Tibial artery (tissue), 4 donors: ENCODE data around the gene MAU2.

Experiments used
- DNase-seq, 2 donors: peaks; one replicate each; pipeline ENCODE4 v3.0.0-alpha.2; 2019
- H3K27ac ChIP-seq, 2 donors: fragments of 200-600 bp; sonication (generic) in 1 of 2; 1 replicate in 1 of 2; 2 replicates in 1 of 2; pipeline ENCODE4 v1.5.1; 2018 to 2019; ENCODE audit warnings: mild to moderate bottlenecking in 1 of 2
- H3K27me3 ChIP-seq, 2 donors: fragments of 200-600 bp; sonication (generic) in 1 of 2; one replicate each; pipeline versions ENCODE4 v1.5.1 to v1.6.0; 2016 to 2019
- H3K36me3 ChIP-seq, 3 donors: fragments of 200-600 bp; sonication (generic) in 2 of 3; one replicate each; pipeline ENCODE4 v1.5.1; 2016 to 2019; ENCODE audit warnings: mild to moderate bottlenecking in 2 of 3
- H3K4me1 ChIP-seq, 4 donors: fragments of 200-600 bp; sonication (generic) in 2 of 4; 1 replicate in 3 of 4; 2 replicates in 1 of 4; pipeline ENCODE4 v1.5.1; 2016 to 2019
- H3K4me3 ChIP-seq, 2 donors: fragments of 200-600 bp; sonication (generic) in 1 of 2; 1 replicate in 1 of 2; 2 replicates in 1 of 2; pipeline ENCODE4 v1.5.1; 2018 to 2019; ENCODE audit warnings: mild to moderate bottlenecking in 2 of 2
- H3K9me3 ChIP-seq, 3 donors: fragments of 200-600 bp; sonication (generic) in 1 of 3; one replicate each; pipeline ENCODE4 v1.5.1; 2016 to 2019
- CTCF ChIP-seq, 2 experiments: fragments of 200-600 bp in 1 of 2; fragments of 450-650 bp in 1 of 2; IDR thresholded peaks; one replicate each; pipeline ENCODE4 v1.5.1; 2017 to 2019; ENCODE audit warnings: antibody characterized with exemption in 2 of 2, mild to moderate bottlenecking in 1 of 2, moderate library complexity in 1 of 2
- intact Hi-C: fragments of 100-400 bp; cut with DNase I; formaldehyde crosslinking; loops from one replicate; pipeline ENCODE4 v1.15.0; 2023; ENCODE audit warnings: low total_unique reads

MAU2 gene

GRCh38 chr19:19354932-19355331 is 34.3 kb downstream of the MAU2 start:
- Histone ChIP-seq H3K36me3 (peaks cover 60 to 97% (median 81%) of the 10 kb centered on the region in 3 donors), H3K4me1 (no peaks in the 10 kb centered on the region), H3K4me3 (no peak overlapping the region), H3K27me3 (no peaks in the 10 kb centered on the region), H3K27ac (no peak overlapping the region), H3K9me3 (no peaks in the 10 kb centered on the region)
- intact Hi-C loops: no loop called here
- no peak for DNase-seq
- TF ChIP-seq CTCF (IDR thresholded peaks at IDR 0.05): no peak

- H3K27me3 ChIP-seq: no peaks in the 10 kb centered on the region
- H3K9me3 ChIP-seq: no peaks in the 10 kb centered on the region
- H3K4me1 ChIP-seq: peaks cover 0 to 2% (median under 1%) of the 10 kb centered on the region in 4 donors
- H3K27ac ChIP-seq: no peak overlapping the region
- peaks cover 56 to 90% (median 73%) of the 10 kb centered on the region in 3 donors for H3K36me3 ChIP-seq
- no peak overlapping the region for H3K4me3 ChIP-seq
- no peak for DNase-seq
- TF ChIP-seq CTCF (IDR thresholded peaks at IDR 0.05): no peak
- intact Hi-C loops: no loop called here
Observed at GRCh38 chr19:19355606-19356139, 35.0 kb downstream of the MAU2 start.

GRCh38 chr19:19356500-19356899 is 35.9 kb downstream of the MAU2 start:
- intact Hi-C loops: no loop called here
- no peak for DNase-seq
- H3K4me3 ChIP-seq: no peak overlapping the region
- peaks cover 0 to 9% (median 4%) of the 10 kb centered on the region in 4 donors for H3K4me1 ChIP-seq
- no peak for TF ChIP-seq CTCF (IDR thresholded peaks at IDR 0.05)
- no peaks in the 10 kb centered on the region for H3K9me3 ChIP-seq
- H3K36me3 ChIP-seq: peaks cover 49 to 81% (median 65%) of the 10 kb centered on the region in 3 donors
- H3K27ac ChIP-seq: no peak overlapping the region
- H3K27me3 ChIP-seq: no peaks in the 10 kb centered on the region

GRCh38 chr19:19356901-19357566 is 36.4 kb downstream of the MAU2 start:
- peaks cover 47 to 76% (median 62%) of the 10 kb centered on the region in 3 donors for H3K36me3 ChIP-seq
- H3K4me3 ChIP-seq: no peak overlapping the region
- H3K4me1 ChIP-seq: peaks cover 0 to 10% (median 4%) of the 10 kb centered on the region in 4 donors
- H3K27me3 ChIP-seq: no peaks in the 10 kb centered on the region
- H3K9me3 ChIP-seq: no peaks in the 10 kb centered on the region
- DNase-seq: no peak
- no peak overlapping the region for H3K27ac ChIP-seq
- TF ChIP-seq CTCF (IDR thresholded peaks at IDR 0.05): no peak
- intact Hi-C loops: no loop called here

GRCh38 chr19:19361075-19361594 is 40.5 kb downstream of the MAU2 start:
- DNase-seq: peak; percentile 83 to 90
- intact Hi-C loops: no loop called here
- H3K27ac ChIP-seq: peak overlapping the region; percentile 23 to 45
- H3K9me3 ChIP-seq: no peaks in the 10 kb centered on the region
- TF ChIP-seq CTCF (IDR thresholded peaks at IDR 0.05): peak; percentile 82 to 86
- no peak overlapping the region for H3K4me3 ChIP-seq
- peaks cover 7 to 35% (median 21%) of the 10 kb centered on the region in 3 donors for H3K36me3 ChIP-seq
- peaks cover 0 to 22% (median 5%) of the 10 kb centered on the region in 4 donors for H3K4me1 ChIP-seq
- H3K27me3 ChIP-seq: no peaks in the 10 kb centered on the region
